Lower leg skin (tissue), 4 donors: ENCODE measurements around the gene AVP. TPM values are rescaled to one million over a fixed set of nuclear protein-coding genes. Genes with fewer than 3 reads are reported as not detected.

Experiments
- DNase-seq, 2 donors: peaks; one replicate each; pipeline ENCODE4 v3.0.0-alpha.2; 2019; ENCODE audit warnings: low spot score in 2 of 2
- H3K4me3 ChIP-seq: fragments of 200-600 bp; sonication (generic); 2 replicates; pipeline ENCODE4 v1.5.1; 2017; ENCODE audit warnings: mild to moderate bottlenecking, low read depth; ENCODE audit not compliant: poor library complexity, severe bottlenecking
- CTCF ChIP-seq, 3 donors: fragments of 450-650 bp; IDR thresholded peaks; one replicate each; pipeline ENCODE4 v1.5.1; 2016; ENCODE audit warnings: antibody characterized with exemption in 3 of 3, mild to moderate bottlenecking in 3 of 3, moderate library complexity in 2 of 3
- POLR2A ChIP-seq, 2 donors: fragments of 450-650 bp; IDR thresholded peaks; one replicate each; pipeline ENCODE4 v1.6.1; 2016 to 2017; ENCODE audit warnings: antibody characterized with exemption in 2 of 2, mild to moderate bottlenecking in 1 of 2, moderate library complexity in 1 of 2
- WGBS, 2 donors: methylation state at CpG; one replicate each; pipeline ENCODE4 v1.1.5; 2018; 5-methylcytosine and 5-hydroxymethylcytosine counted together
- intact Hi-C: fragments of 100-400 bp; cut with DNase I; formaldehyde crosslinking; loops from one replicate; pipeline ENCODE4 v1.15.0; 2023; ENCODE audit warnings: low total_unique reads
- total RNA-seq, 4 donors: library from RNA; depleted of rRNA; stranded (reverse); fragments of >200 nt; gene quantifications; one replicate each; pipeline ENCODE4 v1.1.0, GENCODE V29; 2016

The AVP gene
- total RNA-seq = not detected

GRCh38 chr20:3084283-3084985, at the start of gene AVP:
AVP (minus strand) TSS chr20:3084724; CDS start chr20:3084674, 50 bp downstream.
- TF ChIP-seq POLR2A (IDR thresholded peaks at IDR 0.05) (no peak), CTCF (IDR thresholded peaks at IDR 0.05) (no peak)
- H3K4me3 ChIP-seq = no peak within 1 kb of the TSS
- intact Hi-C loops = no loop called here
- no peak for DNase-seq
- 90 to 91% methylated on average over 14 to 18 of the region's 28 CpGs for WGBS, 2 donors

GRCh38 chr20:3134151-3134550, 49.6 kb upstream of the AVP start:
- TF ChIP-seq CTCF (IDR thresholded peaks at IDR 0.05) (no peak), POLR2A (IDR thresholded peaks at IDR 0.05) (no peak)
- 89 to 90% methylated on average over 3 of the region's 3 CpGs for WGBS, 2 donors
- intact Hi-C loops = no loop called here
- DNase-seq = no peak
- H3K4me3 ChIP-seq = no peak overlapping the region

GRCh38 chr20:3133155-3133554, 48.6 kb upstream of the AVP start:
- no peak for DNase-seq
- TF ChIP-seq CTCF (IDR thresholded peaks at IDR 0.05) = no peak
- TF ChIP-seq POLR2A (IDR thresholded peaks at IDR 0.05) = no peak
- 95 to 97% methylated on average over 2 of the region's 2 CpGs for WGBS, 2 donors
- no peak overlapping the region for H3K4me3 ChIP-seq
- intact Hi-C loops = no loop called here

- intact Hi-C loops = no loop called here
- 90 to 98% methylated on average over 2 of the region's 2 CpGs for WGBS, 2 donors
- DNase-seq = no peak
- H3K4me3 ChIP-seq = no peak overlapping the region
- TF ChIP-seq CTCF (IDR thresholded peaks at IDR 0.05) (no peak), POLR2A (IDR thresholded peaks at IDR 0.05) (no peak)
Observed at GRCh38 chr20:3130051-3130600, 45.6 kb upstream of the AVP start.

GRCh38 chr20:3129094-3129493, 44.6 kb upstream of the AVP start:
- no peak overlapping the region for H3K4me3 ChIP-seq
- DNase-seq = no peak
- 66% methylated on average over 4 of the region's 4 CpGs for WGBS, 2 donors
- intact Hi-C loops = no loop called here
- TF ChIP-seq CTCF (IDR thresholded peaks at IDR 0.05) (no peak), POLR2A (IDR thresholded peaks at IDR 0.05) (no peak)
